Measurements from ENCODE around the gene JAK1. TPM values are rescaled to one million over a fixed set of nuclear protein-coding genes. Genes with fewer than 3 reads are reported as not detected.

The JAK1 gene
- total RNA-seq, 2 donors from 2014 or later: 22.9 to 23.2 TPM

GRCh38 chr1:64967381-64967780 lies 1.0 kb upstream of the JAK1 start:
- Histone ChIP-seq H3K27me3 (ENCODE audit: control insufficient read depth, insufficient read depth, low read length, poor library complexity, severe bottlenecking) (no peaks in the 10 kb centered on the region), H3K36me3 (ENCODE audit: control insufficient read depth, insufficient read depth, low read length) (no peaks in the 10 kb centered on the region), H3K4me3 (ENCODE audit: low read length) (no peak overlapping the region), H3K9me3 (ENCODE audit: control insufficient read depth, low read length) (no peaks in the 10 kb centered on the region), H3K27ac (ENCODE audit: low read depth, low read length) (no peak overlapping the region), H3K4me1 (ENCODE audit: control insufficient read depth, insufficient read depth, low read length) (no peaks in the 10 kb centered on the region), H3K9ac (ENCODE audit: extremely low read depth, low read length, poor library complexity, severe bottlenecking) (no peak overlapping the region)
- H3K27ac Mint-ChIP-seq: no peak overlapping the region
- 86 to 89% methylated on average over 5 to 6 of the region's 6 CpGs for WGBS, 2 experiments (ENCODE audit: insufficient coverage in 1 of 2, insufficient read length in 1 of 2)
- H3K36me3 Mint-ChIP-seq (ENCODE audit: low read depth): no peaks in the 10 kb centered on the region
- DNase-seq: no peak
- no peaks in the 10 kb centered on the region for H3K9me3 Mint-ChIP-seq
- TF ChIP-seq CTCF (conservative IDR thresholded peaks at IDR 0.05): no peak
- H3K4me1 Mint-ChIP-seq: peaks cover 17% of the 10 kb centered on the region
- peak overlapping the region; percentile 84 for H3K4me3 Mint-ChIP-seq
- peaks cover 29% of the 10 kb centered on the region for H3K27me3 Mint-ChIP-seq (ENCODE audit: insufficient read depth)

GRCh38 chr1:64965366-64966157 lies 787 bp downstream of the JAK1 start:
- H3K27ac Mint-ChIP-seq: peak overlapping the region; percentile 91
- no peak for TF ChIP-seq CTCF (conservative IDR thresholded peaks at IDR 0.05)
- H3K9me3 Mint-ChIP-seq: no peaks in the 10 kb centered on the region
- peak overlapping the region; percentile 33 for H3K27ac ChIP-seq (ENCODE audit: low read depth, low read length)
- H3K36me3 ChIP-seq (ENCODE audit: control insufficient read depth, insufficient read depth, low read length): no peaks in the 10 kb centered on the region
- H3K27me3 Mint-ChIP-seq (ENCODE audit: insufficient read depth): peaks cover 29% of the 10 kb centered on the region
- WGBS, 2 experiments (ENCODE audit: insufficient coverage in 1 of 2, insufficient read length in 1 of 2): 0 to 1% methylated on average over 28 to 52 of the region's 52 CpGs
- H3K27me3 ChIP-seq (ENCODE audit: control insufficient read depth, insufficient read depth, low read length, poor library complexity, severe bottlenecking): no peaks in the 10 kb centered on the region
- H3K4me1 ChIP-seq (ENCODE audit: control insufficient read depth, insufficient read depth, low read length): no peaks in the 10 kb centered on the region
- H3K9ac ChIP-seq (ENCODE audit: extremely low read depth, low read length, poor library complexity, severe bottlenecking): peak overlapping the region; percentile 55
- peak; percentile 84 for DNase-seq
- peak overlapping the region; percentile 84 for H3K4me3 Mint-ChIP-seq
- no peaks in the 10 kb centered on the region for H3K36me3 Mint-ChIP-seq (ENCODE audit: low read depth)
- H3K4me1 Mint-ChIP-seq: peaks cover 23% of the 10 kb centered on the region
- H3K9me3 ChIP-seq (ENCODE audit: control insufficient read depth, low read length): no peaks in the 10 kb centered on the region
- H3K4me3 ChIP-seq (ENCODE audit: low read length): peak overlapping the region; percentile 93

DNA sequence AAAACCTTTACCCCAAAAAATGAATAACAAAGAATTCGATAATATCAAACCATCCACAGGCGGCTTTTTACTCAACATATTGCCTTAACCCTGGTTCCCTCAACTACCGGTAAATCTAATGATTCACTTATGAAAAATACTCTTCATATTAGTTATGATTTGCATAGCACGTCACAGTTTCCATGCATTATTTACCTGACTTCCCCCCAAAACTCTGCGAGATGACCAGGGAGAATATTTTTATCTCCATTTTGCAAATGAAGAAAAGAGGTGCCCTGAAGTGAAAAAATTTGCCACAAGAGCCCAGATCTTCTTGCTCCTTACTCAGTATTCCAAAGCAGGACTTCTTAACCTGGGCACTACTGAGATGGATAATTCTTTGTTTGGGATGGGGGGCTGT lies 2.9 kb downstream of the JAK1 start:
- Mint-ChIP-seq H3K4me3 (no peak overlapping the region), H3K9me3 (no peaks in the 10 kb centered on the region), H3K4me1 (peaks cover 28% of the 10 kb centered on the region), H3K27ac (no peak overlapping the region), H3K27me3 (ENCODE audit: insufficient read depth) (peaks cover 29% of the 10 kb centered on the region), H3K36me3 (ENCODE audit: low read depth) (no peaks in the 10 kb centered on the region)
- H3K9ac ChIP-seq (ENCODE audit: extremely low read depth, low read length, poor library complexity, severe bottlenecking): no peak overlapping the region
- no peaks in the 10 kb centered on the region for H3K36me3 ChIP-seq (ENCODE audit: control insufficient read depth, insufficient read depth, low read length)
- no peaks in the 10 kb centered on the region for H3K27me3 ChIP-seq (ENCODE audit: control insufficient read depth, insufficient read depth, low read length, poor library complexity, severe bottlenecking)
- 95 to 100% methylated on average over 4 to 5 of the region's 5 CpGs for WGBS, 2 experiments (ENCODE audit: insufficient coverage in 1 of 2, insufficient read length in 1 of 2)
- no peak overlapping the region for H3K4me3 ChIP-seq (ENCODE audit: low read length)
- no peak for TF ChIP-seq CTCF (conservative IDR thresholded peaks at IDR 0.05)
- H3K4me1 ChIP-seq (ENCODE audit: control insufficient read depth, insufficient read depth, low read length): no peaks in the 10 kb centered on the region
- H3K9me3 ChIP-seq (ENCODE audit: control insufficient read depth, low read length): no peaks in the 10 kb centered on the region
- no peak overlapping the region for H3K27ac ChIP-seq (ENCODE audit: low read depth, low read length)
- no peak for DNase-seq
